GM19395 (cell line): ENCODE results near the gene BLMH.

Experiments used
- ATAC-seq: cut with Tn5 transposase; IDR thresholded peaks from one replicate; pipeline ENCODE4 v1.9.1; 2021; ENCODE audit warnings: mild to moderate bottlenecking, moderate library complexity; ENCODE audit not compliant: unreplicated experiment

Gene BLMH

DNA sequence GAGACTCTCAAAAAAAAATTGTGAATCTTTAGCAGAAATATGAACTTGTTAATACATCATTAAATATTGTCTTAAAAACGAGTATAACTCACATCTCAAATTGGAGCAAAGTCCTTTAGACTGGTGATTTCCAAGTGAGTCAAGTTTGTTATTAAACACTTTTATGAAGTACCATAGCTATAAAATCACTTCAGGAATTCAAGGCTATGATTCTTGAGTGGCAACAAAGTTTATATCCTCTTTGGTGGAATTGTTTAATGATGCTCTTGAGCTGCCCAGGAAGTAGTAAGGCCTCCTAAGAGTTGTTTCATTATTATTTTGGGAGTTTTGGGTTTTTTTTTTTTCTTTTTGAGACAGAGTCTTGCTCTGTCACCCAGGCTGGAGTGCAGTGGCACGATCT, 16.7 kb upstream of the BLMH start:
- ATAC-seq, result no peak

DNA sequence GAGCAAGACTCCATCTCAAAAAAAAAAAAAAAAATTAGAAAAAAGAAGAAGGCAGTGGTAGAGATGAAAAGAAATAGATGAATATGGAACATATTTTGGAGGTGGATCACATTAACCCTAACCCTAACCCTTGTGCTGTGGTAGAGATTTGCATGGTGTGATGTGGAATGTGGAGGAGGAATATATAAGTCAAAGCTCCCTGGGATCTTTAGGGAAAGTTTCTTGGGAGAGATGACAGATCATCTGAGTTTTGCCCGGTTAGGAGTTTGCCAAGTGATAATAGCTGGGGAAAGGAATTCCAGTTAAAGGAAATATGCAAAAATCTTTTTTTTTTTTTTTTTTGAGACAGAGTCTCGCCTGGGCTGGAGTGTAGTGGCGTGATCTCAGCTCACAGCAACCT, 13.0 kb upstream of the BLMH start:
- ATAC-seq, result no peak

DNA sequence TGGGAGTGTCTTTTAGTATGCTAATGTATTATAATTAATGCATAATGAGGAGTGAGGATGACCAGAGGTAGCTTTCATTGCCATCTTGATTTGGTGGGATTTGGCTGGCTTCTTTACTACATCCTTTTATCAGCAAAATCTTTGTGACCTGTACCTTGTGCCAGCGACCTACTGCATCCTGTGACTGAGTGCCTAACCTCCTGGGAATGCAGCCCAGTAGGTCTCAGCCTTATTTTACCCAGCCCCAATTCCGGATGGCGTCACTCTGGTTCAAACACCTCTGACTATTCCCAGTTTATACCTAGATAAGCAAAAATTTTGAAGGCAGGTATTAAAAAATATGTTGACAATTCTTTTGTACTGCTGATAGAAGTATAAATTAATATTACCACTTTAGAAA, 10.5 kb upstream of the BLMH start:
- no peak for ATAC-seq

DNA sequence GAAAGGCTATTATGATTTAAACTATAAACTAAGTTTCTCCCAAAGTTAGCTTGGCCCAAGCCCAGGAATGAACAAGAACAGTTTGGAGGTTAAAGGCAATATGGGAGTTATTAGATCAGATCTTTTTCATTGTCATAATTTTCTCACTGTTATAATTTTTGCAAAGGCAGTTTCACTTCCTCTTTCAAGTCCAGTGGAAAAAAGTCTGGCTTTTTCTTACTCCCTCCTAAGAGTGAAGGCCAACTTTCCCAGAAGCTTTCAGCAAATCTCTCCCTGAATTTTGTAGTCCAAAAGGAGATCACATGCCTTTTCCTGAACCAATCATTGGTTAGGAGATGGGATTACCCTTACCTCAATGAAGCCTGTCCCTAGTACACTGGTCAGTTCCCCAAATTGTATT, 9.1 kb upstream of the BLMH start:
- no peak for ATAC-seq

DNA sequence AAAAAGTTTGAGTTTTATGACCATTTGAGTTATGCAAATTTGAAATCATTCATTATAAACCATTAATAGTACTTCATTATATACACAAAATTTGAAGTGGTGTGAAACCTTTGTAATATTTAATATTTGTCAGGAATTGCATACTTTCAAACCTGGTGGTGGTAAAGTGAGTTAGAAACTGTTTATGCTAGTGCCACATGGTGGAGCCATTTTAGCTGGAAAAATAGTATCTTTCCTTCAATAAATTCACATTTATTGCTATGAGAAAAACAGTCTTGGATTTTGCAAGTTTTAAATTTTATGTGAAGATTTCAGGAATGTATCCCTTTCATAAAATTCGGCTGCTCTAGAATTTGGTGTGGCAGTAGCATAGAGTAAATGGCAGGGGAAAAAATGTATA, 7.3 kb upstream of the BLMH start:
- ATAC-seq, result no peak

DNA sequence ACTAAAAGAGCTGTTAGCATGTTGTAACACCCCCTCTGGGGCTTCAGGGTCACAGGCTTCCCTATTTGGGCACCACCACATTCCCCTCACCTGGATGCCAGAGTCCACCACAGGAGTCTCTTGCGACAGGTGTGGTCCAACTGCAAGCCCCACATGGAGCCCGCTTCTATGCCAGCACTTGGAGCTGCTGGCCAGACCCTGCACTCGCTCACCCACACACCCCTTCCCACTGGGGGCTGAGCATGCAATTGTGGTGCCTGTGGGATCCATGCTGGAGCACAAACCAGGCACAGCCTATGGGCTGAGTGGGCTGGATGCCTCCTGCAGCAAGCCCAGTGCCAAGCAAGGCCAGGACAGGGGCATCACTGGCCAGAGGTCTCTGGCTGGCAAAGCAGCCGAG, 6.0 kb upstream of the BLMH start:
- no peak for ATAC-seq

DNA sequence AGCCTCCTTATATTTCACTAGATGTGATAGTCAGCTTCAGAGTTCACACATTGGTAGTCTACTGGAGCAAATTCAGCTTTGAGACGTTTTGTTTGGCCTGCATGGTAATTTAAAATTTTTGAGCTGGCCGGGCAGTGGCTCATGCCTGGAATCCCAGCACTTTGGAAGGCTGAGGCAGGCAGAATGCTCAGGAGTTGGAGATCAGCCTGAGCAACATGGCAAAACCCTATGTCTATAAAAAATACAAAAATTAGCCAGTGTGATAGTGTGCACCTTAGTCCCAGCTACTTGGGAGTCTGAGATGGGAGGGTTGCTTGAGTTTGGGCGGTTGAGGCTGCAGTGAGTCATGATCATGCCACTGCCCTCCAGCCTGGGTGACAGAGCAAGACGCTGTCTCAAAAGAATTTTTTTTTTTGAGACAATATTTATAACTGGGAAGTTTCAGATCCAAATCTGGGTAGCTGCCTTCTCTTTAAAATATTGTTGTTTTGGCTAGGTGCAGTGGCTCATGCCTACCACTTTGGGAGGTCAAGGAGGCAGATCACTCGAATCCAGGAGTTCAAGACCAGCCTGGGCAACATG, 4.8 kb upstream of the BLMH start:
- ATAC-seq, result no peak

DNA sequence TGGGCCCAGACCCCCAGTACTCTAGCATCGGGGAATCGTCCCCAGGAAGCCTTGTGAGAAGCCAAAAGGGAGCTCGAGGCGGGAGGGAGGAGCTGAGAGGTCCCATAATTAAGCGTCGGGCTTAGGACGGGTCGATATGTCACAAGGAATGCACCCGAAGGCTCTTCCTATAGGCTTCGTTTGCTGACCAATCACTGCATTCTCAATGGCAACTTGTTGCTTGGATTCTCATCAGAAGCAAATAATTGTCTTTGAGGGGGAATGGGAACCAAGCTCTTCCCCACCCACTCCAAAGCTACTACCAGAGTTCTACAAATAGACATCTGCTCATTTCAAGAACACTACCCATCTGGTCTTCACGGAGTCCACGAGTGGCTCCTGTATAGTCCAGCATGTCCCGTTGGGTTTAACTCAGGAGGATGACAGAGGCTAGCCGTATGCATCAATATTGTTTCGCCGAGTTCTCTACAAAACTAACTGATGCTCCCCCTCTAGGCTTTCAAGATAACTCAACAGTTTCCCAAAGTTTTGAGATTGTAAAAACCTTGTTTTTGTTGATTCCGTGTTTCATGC, 628 bp upstream of the BLMH start:
- ATAC-seq, result peak; percentile 33

DNA sequence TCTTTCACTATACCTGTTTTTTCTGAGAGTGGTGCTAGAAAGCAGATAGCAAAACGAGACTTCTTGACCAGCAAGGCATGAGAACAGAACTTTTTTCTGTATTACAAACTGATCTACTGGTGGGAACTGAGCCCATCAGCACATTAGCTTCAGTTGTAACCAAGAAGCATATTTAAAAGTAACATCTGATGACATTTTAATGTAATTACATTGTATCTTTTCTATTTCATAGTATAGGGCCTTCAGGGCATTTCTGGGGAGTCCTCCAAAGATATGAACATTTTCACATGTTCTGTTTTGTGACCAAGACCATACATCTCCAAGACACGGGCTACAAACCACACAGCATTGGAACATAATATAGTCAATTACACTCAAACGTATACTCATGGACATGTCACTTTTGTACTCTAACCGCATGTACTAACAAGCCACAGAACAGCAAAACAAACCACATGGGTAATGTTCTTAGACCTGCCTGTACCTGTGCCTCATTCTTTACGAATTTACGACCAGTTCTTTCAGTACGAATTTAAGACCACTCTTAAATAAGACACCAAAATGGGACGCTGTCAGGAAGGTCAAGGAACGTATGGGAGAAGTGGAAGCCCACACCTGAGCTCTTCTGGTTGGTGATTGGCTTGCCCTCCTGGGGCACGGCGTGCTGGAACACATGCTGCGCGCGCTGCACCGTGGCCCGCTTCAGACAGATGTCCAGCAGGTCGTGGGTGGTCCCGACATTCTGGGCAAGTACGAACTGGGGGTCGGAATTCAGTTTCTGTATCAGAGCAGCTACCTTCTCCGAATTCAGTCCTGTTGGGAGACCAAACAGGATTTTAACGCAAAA, 825 bp downstream of the BLMH start:
- peak; percentile 51 for ATAC-seq

DNA sequence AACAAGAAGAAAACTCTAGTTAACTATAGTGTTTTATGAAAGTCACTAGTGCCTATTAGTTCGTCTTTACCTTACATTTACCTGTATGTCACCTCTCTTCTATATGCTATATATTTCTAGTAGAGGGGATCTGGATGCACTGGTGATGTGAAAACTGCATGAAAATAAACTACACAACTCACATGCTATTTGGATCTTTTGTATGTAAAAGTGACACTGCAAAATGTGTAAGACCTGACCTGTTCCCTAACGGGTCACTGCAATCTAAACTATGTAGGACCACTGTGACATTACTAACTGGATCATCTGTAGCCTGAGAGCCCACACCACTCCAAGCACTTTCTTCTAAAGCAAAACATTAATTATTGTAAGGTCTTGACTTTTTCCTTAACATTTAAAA, 1.7 kb downstream of the BLMH start:
- no peak for ATAC-seq

DNA sequence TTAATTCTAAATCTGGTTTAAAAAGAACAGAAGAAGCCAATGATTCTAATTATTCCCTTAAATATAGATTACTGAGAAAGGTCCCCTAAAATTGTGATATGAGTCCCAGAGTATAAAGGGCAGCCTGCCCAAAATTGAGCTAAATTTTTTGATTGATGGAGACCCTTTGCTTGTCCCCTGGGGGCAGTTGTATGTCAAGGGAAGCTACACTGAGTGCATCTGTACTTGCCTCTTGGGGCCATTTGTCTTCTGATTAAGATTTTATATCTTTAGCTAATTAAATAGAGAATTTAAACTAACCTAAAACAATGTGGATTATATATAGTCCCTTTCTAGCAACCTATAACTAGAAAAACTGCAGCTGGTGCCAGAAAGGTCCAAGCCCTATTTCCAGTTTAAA, 12.6 kb downstream of the BLMH start:
- no peak for ATAC-seq

GRCh38 chr17:30278032-30278431, 13.7 kb downstream of the BLMH start:
- no peak for ATAC-seq

- ATAC-seq, result no peak
Observed at GRCh38 chr17:30275911-30276310, 15.8 kb downstream of the BLMH start.

DNA sequence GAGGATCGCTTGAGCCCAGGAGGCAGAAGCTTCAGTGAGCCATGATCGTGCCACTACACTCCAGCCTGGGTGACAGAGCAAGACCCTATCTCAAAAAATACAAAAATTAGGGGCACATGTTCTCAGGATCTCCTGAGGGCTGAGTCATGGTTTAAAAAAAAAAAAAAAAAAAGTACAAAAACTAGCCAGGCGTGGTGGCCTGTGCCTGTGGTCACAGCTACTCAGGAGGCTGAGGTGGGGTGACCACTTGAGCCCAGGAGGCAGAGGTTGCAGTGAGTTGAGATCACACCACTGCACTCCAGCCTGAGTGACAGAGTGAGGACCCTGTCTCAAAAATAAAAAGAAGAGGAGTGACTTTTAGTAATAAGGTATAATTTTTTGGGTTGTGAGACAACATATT, 16.9 kb downstream of the BLMH start:
- no peak for ATAC-seq

- ATAC-seq, result no peak
Observed at GRCh38 chr17:30273373-30273772, 18.4 kb downstream of the BLMH start.

DNA sequence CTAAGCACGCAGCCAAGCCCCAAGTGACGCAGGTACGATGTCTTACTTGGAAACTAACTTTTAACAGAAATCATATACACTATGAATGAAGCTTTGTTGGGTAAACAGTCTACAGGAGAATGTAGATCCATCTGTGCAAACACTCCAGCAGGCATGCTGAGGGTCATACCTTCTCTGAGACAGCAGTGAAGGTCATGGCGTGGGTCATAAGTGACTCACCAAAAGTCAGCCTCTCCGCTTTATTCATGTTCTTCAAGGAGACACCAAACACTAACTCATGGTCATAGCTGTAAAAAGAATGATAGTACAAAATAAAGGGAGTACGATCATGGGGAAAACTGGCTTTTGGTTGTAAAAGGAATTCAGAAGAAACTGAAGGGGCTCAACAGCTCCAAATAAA, 20.6 kb downstream of the BLMH start:
- ATAC-seq, result no peak

DNA sequence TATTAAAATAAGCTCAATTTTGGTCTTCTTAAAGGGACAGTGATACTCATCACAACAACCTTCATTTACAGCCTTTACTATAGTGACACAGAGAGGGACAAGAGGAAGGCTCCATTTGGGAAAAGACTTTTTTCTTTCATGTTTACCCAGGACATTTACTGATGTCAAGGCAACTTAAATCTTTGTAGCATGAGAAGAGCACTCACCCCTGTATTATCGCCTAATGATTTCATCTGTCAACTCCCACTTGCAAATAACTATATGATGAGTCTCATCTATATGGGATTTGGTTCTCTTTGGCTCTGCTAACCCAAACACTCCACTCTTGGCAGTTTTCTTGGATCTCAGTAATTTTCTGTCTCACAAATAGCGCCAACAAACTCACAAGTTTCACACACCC, 24.1 kb downstream of the BLMH start:
- ATAC-seq, result no peak

DNA sequence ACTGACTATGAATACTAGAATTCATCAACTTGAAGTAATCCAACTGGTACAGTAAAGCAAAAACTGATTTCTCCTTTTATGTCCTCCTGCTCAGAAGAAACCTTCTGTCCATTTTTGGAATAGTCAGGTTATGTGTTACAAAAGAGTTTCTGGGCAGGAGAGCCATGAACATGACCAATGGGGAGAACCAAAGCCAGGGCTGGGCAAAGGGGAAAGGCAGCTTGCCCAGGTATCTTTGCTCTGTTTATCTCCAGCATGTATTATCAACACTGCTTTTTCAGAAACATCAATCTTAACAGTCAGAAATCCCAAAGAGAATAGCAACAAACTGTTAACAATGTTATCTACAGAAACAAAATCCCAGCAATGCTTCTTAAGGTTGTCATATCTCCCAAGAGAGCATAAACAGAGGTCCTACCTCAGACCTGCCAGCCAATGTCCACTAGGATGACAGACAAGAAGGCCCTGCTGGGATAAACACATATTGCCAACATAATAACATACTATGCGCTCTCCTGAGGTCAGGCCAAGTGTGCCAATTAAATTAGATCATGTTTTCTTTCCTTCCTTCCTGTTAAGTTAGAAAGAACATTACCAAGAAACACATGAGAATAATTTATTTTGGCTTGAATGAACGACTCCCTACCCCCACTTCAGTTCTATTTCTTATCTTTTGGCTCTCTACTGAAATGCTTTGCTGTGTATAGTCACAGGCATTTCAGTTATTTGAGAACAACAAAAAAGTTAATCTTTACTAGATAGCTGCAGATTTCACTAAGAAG, 28.0 kb downstream of the BLMH start:
- ATAC-seq, result no peak

DNA sequence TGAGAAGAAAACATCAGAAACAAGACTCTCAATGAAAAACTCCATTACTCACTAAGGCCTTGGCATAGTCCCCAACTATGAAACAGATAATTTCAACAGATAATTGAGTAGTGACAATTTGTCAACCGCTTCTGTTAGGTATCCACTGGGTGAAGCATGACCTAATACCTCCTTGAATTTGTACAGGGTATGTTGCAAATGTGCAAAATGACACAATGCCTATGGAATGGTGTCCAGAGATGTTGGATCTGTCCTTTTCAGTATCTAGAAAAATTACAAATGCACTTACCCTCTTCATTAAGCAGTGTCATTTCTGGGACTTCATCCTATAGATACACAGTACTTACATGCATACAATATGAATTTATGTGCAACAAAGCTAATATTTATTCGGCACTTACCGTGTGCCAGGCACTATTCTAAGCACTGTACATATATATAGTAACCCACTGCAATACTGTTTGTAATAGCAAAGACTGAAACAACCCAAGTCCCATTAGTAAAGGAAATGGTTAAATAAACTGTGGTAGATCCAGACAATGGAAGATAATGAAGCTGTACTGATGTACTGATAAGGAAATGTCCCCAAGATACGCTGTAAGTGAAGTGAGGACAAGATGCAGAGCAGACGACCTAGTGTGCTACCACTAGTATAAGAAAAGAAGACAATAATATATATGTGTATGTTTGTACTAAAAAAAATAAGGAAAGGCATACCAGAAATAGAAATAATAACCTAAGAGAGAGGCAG, 34.8 kb downstream of the BLMH start:
- ATAC-seq, result no peak

DNA sequence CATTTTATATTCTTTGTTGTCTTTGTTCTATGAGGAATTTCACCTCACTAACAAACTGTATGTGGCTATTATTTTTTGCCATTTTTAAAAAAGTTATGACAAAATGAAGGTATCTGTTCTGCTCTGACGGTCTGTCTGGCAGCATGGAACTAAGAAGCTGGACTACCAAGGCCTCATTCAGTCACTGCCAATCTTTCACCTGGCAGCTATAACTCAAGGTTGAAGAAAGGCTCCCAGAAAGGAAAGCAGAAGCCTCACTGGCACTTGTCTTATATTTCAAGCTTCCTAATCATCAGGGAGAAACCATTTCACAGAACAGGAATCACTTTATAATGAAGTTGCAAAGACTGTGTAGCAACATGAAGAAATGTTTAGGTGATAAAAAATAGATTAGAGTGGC, 37.6 kb downstream of the BLMH start:
- no peak for ATAC-seq

DNA sequence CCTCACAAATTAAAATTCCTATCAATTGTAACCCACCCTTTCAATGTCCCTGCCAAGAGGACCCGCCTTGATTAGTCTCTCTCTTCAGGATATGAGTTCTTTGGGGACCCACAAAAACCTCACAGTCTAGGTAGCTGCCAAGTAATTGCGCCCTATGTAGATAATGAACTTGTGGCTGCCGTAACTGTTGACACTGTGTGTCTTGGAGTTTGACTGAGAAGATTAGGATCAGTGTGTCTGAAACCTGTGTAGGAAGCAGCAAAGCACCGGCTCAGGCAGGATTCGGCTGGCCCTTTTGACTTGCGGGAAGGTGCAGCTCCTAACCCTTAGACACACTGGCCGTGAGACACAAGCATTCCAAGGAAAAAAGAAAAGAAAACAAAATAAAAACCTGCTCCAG, 38.4 kb downstream of the BLMH start:
- ATAC-seq, result no peak
